Measurements from ENCODE around the gene STX12. TPM values are rescaled to one million over a fixed set of nuclear protein-coding genes. Genes with fewer than 3 reads are reported as not detected.

STX12 gene
- total and polyA plus RNA-seq, 12 donors, result 18.4 to 81.9 (median 55.4) TPM

DNA sequence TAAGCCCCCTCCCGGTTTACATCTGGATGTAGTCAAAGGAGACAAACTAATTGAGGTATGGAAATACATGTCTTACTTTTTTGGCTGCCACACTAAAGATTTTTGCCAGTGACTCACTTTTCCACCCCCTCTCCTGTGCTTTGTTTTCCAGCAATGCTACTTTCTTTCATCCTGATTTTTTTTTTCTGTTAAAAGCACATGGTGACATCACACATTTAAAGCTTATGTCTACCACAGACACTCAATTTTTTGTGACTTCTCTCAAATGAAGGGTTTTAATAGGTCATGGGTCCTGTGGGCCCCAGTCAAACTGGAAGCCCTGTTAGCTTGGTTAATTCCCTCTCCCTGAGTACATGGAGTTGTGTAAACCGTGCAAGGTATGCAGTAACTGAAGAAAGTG, 59.7 kb downstream of the STX12 start:
- 85 to 94% (median 87%) methylated on average over 2 of the region's 2 CpGs for WGBS, 4 donors
- intact Hi-C loops (cut with DNase I), result no loop called here
- H3K27ac ChIP-seq, result no peak overlapping the region

DNA sequence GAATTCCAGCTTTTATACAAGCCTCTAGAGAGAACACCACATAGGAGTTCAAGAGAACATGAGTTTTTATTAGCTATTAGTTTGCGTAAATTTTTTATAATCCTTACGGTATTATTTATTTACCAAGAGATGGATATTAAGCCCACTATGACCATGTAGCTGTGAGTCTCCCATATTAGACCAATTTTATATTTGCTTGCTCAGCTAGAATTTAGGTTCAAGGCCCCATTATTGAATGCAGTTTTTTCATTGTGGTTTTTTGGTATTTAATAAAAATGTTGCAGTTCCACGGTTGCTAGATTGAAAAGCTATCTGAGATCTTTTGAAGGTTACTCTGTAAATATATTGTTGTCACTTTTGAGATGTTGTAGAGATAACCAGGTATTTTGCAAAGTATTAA, 60.5 kb downstream of the STX12 start:
- WGBS, 4 donors, result 81 to 91% (median 88%) methylated on average over 3 of the region's 3 CpGs
- no peak overlapping the region for H3K4me3 ChIP-seq
- H3K27ac ChIP-seq, result no peak overlapping the region
- intact Hi-C loops (cut with DNase I), result no loop called here
- peaks cover 4 to 15% of the 10 kb centered on the region in 2 donors for H3K4me1 ChIP-seq (replicated peaks in 1 of 2)
- H3K27me3 ChIP-seq, result no peaks in the 10 kb centered on the region
- H3K36me3 ChIP-seq (replicated peaks in 1 of 2), result no peaks in the 10 kb centered on the region
- no peak for TF ChIP-seq POLR2A (IDR thresholded peaks at IDR 0.05)
- TF ChIP-seq, protein P1, sequence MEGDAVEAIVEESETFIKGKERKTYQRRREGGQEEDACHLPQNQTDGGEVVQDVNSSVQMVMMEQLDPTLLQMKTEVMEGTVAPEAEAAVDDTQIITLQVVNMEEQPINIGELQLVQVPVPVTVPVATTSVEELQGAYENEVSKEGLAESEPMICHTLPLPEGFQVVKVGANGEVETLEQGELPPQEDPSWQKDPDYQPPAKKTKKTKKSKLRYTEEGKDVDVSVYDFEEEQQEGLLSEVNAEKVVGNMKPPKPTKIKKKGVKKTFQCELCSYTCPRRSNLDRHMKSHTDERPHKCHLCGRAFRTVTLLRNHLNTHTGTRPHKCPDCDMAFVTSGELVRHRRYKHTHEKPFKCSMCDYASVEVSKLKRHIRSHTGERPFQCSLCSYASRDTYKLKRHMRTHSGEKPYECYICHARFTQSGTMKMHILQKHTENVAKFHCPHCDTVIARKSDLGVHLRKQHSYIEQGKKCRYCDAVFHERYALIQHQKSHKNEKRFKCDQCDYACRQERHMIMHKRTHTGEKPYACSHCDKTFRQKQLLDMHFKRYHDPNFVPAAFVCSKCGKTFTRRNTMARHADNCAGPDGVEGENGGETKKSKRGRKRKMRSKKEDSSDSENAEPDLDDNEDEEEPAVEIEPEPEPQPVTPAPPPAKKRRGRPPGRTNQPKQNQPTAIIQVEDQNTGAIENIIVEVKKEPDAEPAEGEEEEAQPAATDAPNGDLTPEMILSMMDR (IDR thresholded peaks at IDR 0.05), result no peak
- H3K9me3 ChIP-seq (replicated peaks in 1 of 3), result no peaks in the 10 kb centered on the region
- no peak for DNase-seq

More for the DNA sequence above, 59.7 kb downstream of the STX12 start:
- TF ChIP-seq, protein P1 (IDR thresholded peaks at IDR 0.05), result no peak
- TF ChIP-seq POLR2A (IDR thresholded peaks at IDR 0.05), result no peak
- Histone ChIP-seq H3K4me3 (no peak overlapping the region), H3K27me3 (no peaks in the 10 kb centered on the region), H3K4me1 (replicated peaks in 1 of 2) (peaks cover 4 to 15% of the 10 kb centered on the region in 2 donors), H3K9me3 (replicated peaks in 1 of 3) (no peaks in the 10 kb centered on the region), H3K36me3 (replicated peaks in 1 of 2) (no peaks in the 10 kb centered on the region)
- no peak for DNase-seq

DNA sequence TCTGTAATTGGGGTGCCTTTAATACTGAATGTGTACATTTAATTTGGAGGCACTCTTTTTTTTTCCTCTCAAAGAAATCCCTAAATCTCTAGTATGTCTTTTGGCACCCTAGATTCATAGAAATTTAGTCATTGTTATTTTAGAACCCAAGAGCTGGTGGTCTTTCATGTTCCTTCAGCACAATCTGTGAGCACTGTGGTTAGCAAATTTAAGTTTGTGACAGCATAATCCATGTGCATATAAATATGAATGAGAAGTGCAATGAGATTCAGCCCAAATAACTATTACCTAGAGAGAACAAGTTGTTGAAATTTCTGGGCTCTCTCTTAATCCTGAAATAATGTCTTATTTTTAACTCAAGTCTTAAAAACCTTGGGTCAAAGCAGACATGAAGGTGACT, 62.0 kb downstream of the STX12 start:
- Histone ChIP-seq H3K4me3 (no peak overlapping the region), H3K27me3 (no peaks in the 10 kb centered on the region), H3K36me3 (replicated peaks in 1 of 2) (peaks cover 0 to 15% of the 10 kb centered on the region in 2 donors), H3K4me1 (replicated peaks in 1 of 2) (peaks cover 4 to 15% of the 10 kb centered on the region in 2 donors), H3K9me3 (replicated peaks in 1 of 3) (no peaks in the 10 kb centered on the region), H3K27ac (no peak overlapping the region)
- intact Hi-C loops (cut with DNase I), result no loop called here
- DNase-seq, result no peak
- TF ChIP-seq, protein P1 (IDR thresholded peaks at IDR 0.05), result no peak
- no peak for TF ChIP-seq POLR2A (IDR thresholded peaks at IDR 0.05)

DNA sequence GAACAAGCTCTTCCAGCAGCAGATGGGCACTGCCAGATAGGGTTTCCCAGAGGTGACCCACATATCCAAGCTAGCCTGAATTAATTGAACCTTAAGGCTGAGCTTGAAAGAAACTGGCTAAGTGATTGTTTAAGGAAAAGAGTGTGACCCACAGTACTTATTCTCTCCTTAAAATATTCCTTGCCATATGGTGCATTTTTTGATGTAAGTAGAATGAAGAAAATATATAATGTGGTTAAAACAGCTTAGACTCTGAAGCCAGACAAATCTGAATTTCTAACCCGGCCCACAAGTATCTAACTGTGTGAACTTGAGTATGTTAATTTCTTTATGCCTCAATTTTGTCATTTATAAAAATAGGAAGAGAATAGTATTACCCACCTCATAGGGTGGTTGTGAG, 62.5 kb downstream of the STX12 start:
- no peak overlapping the region for H3K27ac ChIP-seq
- H3K27me3 ChIP-seq, result no peaks in the 10 kb centered on the region
- H3K4me3 ChIP-seq, result no peak overlapping the region
- no peak for DNase-seq
- 88 to 97% (median 94%) methylated on average over 1 of the region's 1 CpG for whole genome bisulfite sequencing, 4 donors
- peaks cover 0 to 16% of the 10 kb centered on the region in 2 donors for H3K36me3 ChIP-seq (replicated peaks in 1 of 2)
- no peaks in the 10 kb centered on the region for H3K9me3 ChIP-seq (replicated peaks in 1 of 3)
- H3K4me1 ChIP-seq (replicated peaks in 1 of 2), result peaks cover 4 to 15% of the 10 kb centered on the region in 2 donors
- TF ChIP-seq POLR2A (IDR thresholded peaks at IDR 0.05), result no peak
- TF ChIP-seq, protein P1 (IDR thresholded peaks at IDR 0.05), result no peak
- intact Hi-C loops (cut with DNase I), result no loop called here
